Epithelial cell of esophagus (primary cell): ENCODE measurements around the gene GANAB.
"Not testable (repeated sequence)": the region's sequence is repeated elsewhere in the genome, so short reads cannot be mapped to it uniquely, and the experiment has no call there.

Experiments used
- DNase-seq: peaks from one replicate; pipeline ENCODE4 v3.0.0; 2010; ENCODE audit warnings: low read depth
- H3K4me3 ChIP-seq: 2 replicates; pipeline ENCODE4 v1.5.1; 2011; ENCODE audit warnings: mild to moderate bottlenecking, low read length, control low read depth
- TF ChIP-seq, protein P1 (sequence below): IDR thresholded peaks from 2 replicates; pipeline ENCODE4 v1.5.1; 2011; ENCODE audit warnings: low read depth, mild to moderate bottlenecking, low read length, control low read depth, inconsistent platforms; ENCODE audit not compliant: insufficient read depth; ENCODE audit errors: missing control alignments

The GANAB gene

DNA sequence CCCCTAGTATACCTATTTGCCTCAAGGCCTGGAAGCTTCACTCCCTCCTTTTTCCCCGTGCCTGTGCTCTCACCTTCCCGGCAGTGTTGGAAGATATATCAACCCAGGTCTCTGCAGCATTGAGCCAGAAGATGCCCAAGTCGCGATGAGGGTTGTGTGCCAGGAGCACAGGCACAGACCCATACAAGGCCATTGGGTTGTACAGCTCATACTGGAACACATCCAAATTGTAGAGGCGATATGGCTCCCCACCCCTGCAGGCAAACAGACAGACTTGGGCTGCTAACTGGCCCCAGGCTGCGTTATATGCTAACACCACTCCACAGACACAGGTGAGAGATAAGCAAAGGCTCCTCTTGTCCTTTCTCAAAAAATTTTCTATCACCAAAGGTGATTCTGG, 13.9 kb downstream of the GANAB start:
- no peak for DNase-seq
- TF ChIP-seq, protein P1, sequence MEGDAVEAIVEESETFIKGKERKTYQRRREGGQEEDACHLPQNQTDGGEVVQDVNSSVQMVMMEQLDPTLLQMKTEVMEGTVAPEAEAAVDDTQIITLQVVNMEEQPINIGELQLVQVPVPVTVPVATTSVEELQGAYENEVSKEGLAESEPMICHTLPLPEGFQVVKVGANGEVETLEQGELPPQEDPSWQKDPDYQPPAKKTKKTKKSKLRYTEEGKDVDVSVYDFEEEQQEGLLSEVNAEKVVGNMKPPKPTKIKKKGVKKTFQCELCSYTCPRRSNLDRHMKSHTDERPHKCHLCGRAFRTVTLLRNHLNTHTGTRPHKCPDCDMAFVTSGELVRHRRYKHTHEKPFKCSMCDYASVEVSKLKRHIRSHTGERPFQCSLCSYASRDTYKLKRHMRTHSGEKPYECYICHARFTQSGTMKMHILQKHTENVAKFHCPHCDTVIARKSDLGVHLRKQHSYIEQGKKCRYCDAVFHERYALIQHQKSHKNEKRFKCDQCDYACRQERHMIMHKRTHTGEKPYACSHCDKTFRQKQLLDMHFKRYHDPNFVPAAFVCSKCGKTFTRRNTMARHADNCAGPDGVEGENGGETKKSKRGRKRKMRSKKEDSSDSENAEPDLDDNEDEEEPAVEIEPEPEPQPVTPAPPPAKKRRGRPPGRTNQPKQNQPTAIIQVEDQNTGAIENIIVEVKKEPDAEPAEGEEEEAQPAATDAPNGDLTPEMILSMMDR, result no peak
- no peak overlapping the region for H3K4me3 ChIP-seq

DNA sequence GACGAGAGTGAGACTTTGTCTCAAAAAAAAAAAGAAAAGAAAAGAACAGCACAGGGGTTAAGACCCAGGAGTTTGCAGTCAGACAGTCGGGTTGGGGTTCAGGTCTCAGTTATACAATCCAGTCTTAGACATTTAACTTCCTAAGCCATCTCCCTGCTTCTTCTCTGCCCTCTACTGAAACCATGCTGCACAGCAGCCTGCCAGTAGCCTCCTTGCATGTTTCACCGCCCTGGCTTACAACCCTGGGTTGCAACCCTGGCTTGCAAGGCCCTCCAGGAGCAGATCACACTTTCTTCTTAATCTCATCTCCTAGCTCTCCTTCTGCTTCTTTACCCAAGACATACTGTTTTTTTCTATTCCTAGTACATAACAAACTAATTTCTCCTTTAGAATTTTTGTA, 18.7 kb downstream of the GANAB start:
- peak; percentile 26 for DNase-seq
- no peak overlapping the region for H3K4me3 ChIP-seq
- TF ChIP-seq, protein P1, result peak; percentile 21

DNA sequence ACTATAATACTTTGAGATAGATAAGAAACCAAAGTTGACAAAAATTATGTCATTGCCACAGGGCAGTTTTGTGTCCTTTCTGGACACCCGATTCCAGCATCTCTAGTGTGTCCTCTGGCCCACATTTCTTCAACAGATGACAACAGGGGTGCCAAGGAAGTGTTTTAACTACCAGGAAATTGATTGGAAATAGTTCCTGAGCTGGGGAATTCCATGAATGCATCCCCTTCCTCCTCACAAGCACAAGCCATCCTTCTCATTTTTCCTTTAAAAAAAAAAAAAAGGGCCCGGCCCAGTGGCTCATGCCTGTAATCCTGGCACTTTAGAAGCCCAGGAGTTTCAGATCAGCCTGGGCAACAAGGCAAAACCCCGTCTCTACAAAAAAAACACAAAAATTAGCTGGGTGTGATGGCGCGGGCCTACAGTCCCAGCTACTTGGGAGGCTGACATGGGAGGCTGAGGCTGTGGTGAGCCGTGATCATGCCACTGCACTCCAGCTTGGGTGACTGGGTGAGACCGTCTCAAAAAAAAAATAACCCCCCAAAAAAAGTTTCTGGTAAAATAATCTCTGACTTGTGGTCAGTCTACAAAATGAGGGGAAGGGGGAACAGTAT, 23.8 kb downstream of the GANAB start:
- TF ChIP-seq, protein P1, result no peak
- no peak for DNase-seq
- no peak overlapping the region for H3K4me3 ChIP-seq

DNA sequence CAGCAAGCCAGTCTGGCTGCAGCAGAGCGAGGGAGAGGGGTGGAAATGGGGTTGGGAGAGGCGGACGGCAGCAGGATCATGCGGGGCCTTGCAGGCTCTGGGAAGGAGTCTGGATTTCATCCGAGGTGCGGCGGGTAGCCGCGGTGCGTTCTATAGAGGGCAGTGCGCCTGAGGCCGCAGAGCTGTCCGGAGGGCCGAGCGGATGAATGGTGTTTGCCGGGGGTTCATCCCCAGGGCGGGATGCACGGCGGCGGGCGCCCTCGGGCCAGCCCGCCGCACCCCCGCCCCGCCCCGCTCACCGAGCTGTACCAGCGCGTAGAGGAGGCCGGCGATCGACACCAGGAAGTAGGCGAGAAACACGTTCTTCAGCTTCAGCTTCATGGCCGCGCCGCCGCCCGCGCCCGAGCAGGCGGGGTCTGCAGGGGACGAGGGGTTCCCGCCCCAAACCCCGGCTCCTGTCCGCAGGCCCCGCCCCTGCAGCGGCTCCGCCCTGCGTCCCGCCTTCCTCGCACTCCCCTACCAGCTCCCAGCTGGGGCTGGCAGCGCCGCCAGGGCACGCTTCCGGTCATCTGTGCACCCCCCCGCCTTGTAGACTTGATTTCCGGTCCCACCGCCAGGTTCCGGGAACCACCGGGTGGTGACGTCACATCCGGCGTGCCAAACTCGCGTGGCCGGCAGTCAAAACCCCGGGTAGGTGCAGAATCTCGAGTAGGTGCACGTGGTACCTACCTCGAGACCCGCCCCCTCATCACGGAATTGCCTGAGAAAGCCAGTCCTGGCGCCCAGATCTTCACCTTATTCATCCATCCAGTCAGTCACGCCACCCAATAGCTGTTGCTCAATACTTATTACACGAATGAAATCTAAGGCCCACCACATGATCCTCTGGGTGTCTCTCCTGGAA, 24.6 kb downstream of the GANAB start, which contains the start of gene B3GAT3:
Gene B3GAT3 (minus strand): TSS at position 420 of the 904 bp plus-strand sequence. CDS start 39 bp downstream, at position 381.
- peak within 1 kb of the TSS; percentile 88 for H3K4me3 ChIP-seq
- DNase-seq, result peak; percentile 99
- TF ChIP-seq, protein P1, result no peak

DNA sequence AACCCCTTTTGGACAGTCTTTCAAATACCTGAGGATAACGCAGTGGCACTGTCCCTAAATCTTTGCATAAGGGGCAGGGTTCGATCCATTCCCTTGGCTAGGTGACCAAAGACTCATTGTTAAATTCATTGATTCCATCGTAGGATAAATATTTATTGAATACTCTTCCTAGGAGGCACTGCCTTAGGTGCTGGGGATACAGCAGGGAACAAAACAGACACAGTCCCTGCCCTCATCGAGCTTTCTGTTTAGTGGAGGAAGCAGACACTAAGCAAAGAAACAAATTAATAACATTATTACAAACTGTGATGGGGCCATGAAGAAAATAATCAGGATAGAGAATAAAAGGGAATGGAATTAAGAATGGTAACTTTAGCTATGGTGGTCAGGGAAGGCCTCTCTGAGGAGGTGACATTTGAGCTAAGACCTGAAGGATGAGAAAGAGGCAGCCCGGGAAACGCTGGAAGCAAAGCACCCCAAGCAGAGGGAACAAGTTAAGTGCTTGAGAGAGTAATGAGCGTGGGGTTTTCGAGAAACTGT, 25.3 kb downstream of the GANAB start:
- peak overlapping the region; percentile 88 for H3K4me3 ChIP-seq
- TF ChIP-seq, protein P1, result no peak
- DNase-seq, result no peak

DNA sequence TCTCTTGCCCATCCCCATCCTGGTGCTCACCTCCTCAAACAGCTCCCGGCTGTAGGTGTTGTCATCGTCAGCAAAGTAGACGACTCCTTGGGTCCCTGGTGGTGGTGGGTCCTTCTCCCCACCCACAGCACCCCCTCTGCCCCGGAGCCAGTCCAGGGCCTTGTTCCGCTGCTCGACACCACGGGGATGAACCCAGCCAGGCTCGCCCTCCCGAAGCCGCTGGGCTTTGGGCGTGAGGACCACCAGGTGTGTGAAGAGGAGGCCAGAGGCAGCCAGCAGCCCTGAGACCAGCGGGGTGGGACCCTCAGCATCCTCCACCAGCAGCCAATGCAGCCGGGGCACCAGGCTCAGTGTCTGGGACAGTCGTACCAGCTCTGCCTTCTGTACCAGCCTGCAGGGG, 29.5 kb downstream of the GANAB start:
- DNase-seq, H3K4me3 ChIP-seq: not testable (repeated sequence)

DNA sequence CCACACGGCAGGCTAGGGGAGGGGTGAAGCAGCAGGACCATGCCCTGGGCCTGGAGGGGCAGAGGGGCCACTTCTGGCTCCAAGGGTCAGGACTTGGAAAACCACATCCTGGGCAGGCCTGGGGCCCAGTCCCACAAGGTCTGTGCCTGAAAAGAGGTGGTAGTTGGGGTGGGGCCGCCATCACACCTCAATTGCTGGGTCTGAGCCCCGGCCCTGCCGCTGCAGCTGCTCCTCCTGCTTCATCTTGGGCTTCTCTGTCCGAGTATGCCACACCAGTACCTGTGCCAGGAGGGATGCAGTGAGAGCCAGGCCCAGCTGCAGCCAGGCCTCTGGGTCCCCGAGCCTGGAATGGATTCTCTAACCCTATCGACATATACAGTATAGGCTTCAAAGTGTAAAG, 30.9 kb downstream of the GANAB start:
- no peak overlapping the region for H3K4me3 ChIP-seq
- DNase-seq, result no peak
- TF ChIP-seq, protein P1, result no peak
